Activated CD8-positive, alpha-beta memory T cell treated with anti-CD3 and anti-CD28 coated beads, Interleukin-2, amount 50 U/mL, for 4 hours (primary cell): ENCODE results near the gene FRMD4A.

Experiments used
- DNase-seq: peaks from one replicate; pipeline ENCODE4 v3.0.0-alpha.2; 2020

The FRMD4A gene

GRCh38 chr10:13894412-13895093, 436.2 kb downstream of the FRMD4A start:
- no peak for DNase-seq

GRCh38 chr10:13893926-13894325, 436.8 kb downstream of the FRMD4A start:
- no peak for DNase-seq

GRCh38 chr10:13892871-13893270, 437.9 kb downstream of the FRMD4A start:
- DNase-seq, result no peak

GRCh38 chr10:13892001-13892491, 438.7 kb downstream of the FRMD4A start:
- no peak for DNase-seq

- DNase-seq, result no peak
Measured at GRCh38 chr10:13891128-13892000, 439.4 kb downstream of the FRMD4A start.

DNA sequence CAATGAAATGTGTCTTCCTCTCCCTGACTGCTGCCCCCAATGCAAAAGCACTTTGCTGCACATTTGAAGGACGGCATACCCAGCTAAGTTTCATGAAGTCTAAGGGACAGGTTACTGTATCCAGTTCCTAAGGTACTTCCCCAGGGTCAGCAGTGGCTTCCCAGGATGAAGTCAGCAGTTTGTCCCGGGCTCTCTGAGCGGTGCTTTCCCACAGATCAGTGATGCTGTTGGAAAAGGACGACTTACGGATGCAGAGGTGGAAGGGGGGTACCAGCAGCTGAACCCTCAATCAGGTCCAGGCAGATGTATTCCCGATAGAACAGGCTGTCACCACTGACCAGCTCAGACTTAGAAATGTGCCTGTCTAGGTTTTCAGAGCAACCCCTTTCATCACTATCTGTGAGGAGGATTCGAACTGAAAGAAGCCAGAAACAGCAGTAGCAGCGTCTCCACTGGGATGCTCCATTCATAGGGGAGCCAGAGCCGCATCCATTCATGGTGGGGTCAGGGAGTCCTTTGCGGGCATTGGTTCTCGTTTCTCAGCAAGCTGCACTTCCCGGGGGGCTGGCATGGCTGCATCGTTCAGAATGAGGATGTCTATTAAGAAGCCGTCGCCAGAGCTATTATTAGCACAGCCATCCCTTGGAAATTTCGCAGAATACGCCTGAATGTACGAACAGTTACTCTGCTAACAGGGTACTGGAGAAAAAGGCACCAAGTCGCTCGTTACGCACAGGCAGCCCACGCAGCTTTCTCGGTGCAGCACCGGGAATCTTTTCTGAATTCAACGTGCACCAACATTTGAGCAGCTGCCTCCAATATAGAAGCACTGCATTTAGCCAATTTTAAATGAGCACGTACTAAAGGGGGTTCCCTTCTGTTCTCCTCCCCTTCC, 440.2 kb downstream of the FRMD4A start:
- DNase-seq, result no peak

GRCh38 chr10:13887761-13888160, 443.0 kb downstream of the FRMD4A start:
- DNase-seq, result no peak

GRCh38 chr10:13885238-13885990, 445.3 kb downstream of the FRMD4A start:
- no peak for DNase-seq

DNA sequence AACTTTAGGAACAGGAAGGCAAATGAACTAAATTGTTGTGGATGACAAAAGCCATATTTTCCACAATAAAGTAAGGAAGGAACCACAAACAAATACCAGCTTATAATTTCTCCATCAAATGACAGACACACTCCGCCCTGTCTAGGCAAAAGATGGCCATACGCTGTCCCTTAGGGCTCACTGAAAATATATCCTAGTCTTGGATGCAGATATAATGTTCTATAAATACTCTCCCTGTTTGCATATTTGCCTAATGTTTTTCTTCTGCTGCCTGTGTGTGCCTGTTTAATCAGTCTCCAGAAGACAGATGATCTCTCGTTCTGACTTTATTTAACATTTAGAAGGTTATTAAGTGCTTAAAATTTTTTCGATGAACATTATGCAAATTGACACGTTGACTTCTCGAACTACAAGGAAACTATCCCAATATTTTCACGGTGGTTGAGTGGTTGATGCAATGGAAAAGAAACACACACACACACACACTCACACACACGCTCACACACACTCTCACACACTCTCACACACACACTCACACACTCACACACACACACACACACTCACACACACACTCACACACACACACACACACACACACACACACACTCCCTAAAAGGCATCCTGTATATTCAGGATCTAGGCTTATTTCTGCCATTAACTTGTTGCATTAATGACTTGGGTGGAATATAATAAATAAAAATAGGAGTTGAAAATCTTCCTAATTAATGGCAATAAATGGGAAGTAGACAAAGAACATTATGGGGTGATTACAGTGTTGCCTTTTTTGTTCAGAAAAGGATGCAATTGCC, 446.9 kb downstream of the FRMD4A start:
- DNase-seq, result no peak

DNA sequence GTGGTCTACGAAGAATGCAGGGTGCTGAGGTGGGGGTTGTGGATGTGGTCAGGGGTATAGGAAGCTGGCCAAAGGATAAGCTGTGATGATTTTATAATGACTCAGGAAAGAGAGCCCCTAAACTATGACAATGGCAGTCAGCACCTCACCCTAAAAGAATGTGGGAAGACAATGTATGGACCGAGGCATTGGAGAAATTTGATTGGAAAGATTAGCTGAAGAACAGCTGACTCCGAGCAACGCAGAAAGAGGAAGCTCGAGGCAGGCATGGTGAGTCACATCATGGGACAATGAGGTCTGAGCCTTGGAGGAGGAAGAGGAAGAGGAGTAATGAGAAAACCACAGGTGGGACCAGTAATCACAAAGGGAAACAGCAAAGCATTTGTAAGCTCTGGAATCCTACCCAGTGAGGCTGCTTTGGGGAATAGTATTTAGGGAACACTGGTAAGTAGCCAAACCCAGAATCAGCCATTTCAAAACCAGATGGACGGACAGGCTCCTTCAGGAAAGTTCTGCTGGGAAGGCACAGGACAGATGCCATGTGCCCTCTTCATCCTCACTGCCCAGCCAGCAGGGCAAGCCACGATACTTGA, 448.5 kb downstream of the FRMD4A start:
- DNase-seq, result no peak

DNA sequence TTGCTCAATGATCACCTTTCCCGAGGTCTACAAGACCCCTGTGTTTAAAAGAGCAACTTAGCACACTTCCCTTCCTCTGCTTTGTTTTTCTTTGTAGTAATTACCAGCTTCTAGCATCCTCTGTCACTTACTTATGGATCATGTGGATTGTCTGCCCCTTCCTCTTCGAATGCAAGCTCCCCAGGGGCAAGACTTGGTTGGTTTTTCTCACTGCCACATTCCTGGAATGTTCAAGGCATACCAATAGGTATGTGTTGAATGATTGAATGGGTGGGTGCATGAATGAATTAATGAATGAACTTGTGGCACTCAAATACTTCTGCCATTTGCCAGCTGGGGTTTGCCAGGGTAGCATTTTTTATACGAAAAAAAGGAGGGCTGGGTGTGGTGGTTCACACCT, 450.0 kb downstream of the FRMD4A start:
- DNase-seq, result no peak

- DNase-seq, result no peak
Measured at GRCh38 chr10:13877154-13877909, 453.4 kb downstream of the FRMD4A start.

GRCh38 chr10:13873196-13873595, 457.5 kb downstream of the FRMD4A start:
- DNase-seq, result no peak

GRCh38 chr10:13872411-13872810, 458.3 kb downstream of the FRMD4A start:
- no peak for DNase-seq

- no peak for DNase-seq
Measured at GRCh38 chr10:13871776-13872175, 458.9 kb downstream of the FRMD4A start.

- no peak for DNase-seq
Measured at GRCh38 chr10:13871011-13871410, 459.7 kb downstream of the FRMD4A start.

DNA sequence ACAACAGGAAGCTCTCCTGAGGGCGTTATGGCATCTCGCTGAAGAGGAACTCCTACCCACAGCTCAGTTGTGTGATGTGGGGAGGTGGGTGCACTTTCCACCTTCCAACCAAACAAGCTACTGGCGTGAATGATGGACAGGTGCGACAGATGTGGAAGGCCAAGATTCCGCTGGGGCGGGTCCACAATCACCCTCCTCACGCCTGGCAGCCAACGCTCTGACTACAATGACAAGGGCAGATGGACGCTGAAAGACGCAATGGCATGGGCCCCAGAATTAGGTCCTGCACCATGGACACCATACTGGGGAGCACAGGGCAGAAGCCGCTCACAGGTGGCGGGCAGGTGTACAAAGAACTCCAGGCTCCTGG, 461.4 kb downstream of the FRMD4A start:
- no peak for DNase-seq

GRCh38 chr10:13868528-13869294, 462.0 kb downstream of the FRMD4A start:
- no peak for DNase-seq

DNA sequence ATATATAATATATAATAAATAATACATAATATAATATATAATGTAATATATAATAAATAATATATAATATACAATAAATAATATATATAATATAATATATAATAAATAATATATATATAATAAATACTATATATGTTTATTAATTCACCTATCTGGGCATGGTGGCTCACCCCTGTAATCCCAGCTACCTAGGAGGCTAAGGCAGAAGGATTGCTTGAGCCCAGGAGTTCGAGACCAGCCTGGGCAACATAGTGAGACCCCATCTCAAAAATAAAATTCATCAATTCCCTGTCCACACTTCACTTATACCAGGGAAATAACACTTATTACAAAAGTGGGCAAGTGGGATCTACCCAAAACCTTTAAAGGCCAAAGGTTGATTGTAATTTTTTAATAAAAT, 462.9 kb downstream of the FRMD4A start:
- DNase-seq, result no peak
